A549 (cell line): ENCODE measurements around the gene SYCP2. TPM values are rescaled to one million over a fixed set of nuclear protein-coding genes. Genes with fewer than 3 reads are reported as not detected.

Source experiments
- ATAC-seq, 2 experiments: fragments of 200-7000 bp in 1 of 2; fragments of >200 bp in 1 of 2; cut with Nextera tagmentation in 1 of 2; cut with Tn5 transposase in 1 of 2; 3 replicates each; pipeline versions ENCODE4 v1.8.0 to v1.9.1; 2018 to 2020; ENCODE audit warnings: mild to moderate bottlenecking in 1 of 2, moderate library complexity in 1 of 2
- CTCF ChIA-PET: fragments of 300-600 bp; sonication (Branson Sonifier 250); formaldehyde crosslinking; extraction: SDS; loops from one replicate; lab custom pipeline; 2021; ENCODE audit warnings: antibody characterized with exemption, inconsistent platforms; lab: Yijun Ruan, JAX
- POLR2A ChIA-PET: fragments of 350-600 bp; formaldehyde crosslinking; extraction: SDS; loops from one replicate; lab custom pipeline; 2021; ENCODE audit warnings: antibody characterized with exemption, inconsistent platforms; lab: Yijun Ruan, JAX
- DNase-seq, 2 experiments: peaks; one replicate each; pipeline versions ENCODE4 v3.0.0 to v3.0.0-alpha.2; 2011 to 2016; ENCODE audit warnings: low read depth in 1 of 2, low spot score in 1 of 2
- FAIRE-seq: peaks from 2 replicates; lab custom pipeline; 2011; peaks lifted over from hg19 to GRCh38; lab: Jason Lieb, UNC
- H3K27ac ChIP-seq, 2 experiments: fragments of >200 bp; sonication (Bioruptor Twin); formaldehyde crosslinking; 3 replicates each; pipeline ENCODE4 v1.5.1; 2016 to 2017
- H3K4me1 ChIP-seq: fragments of >200 bp; sonication (Bioruptor Twin); formaldehyde crosslinking; 3 replicates; pipeline ENCODE4 v1.6.1; 2016
- H3K4me2 ChIP-seq: fragments of >200 bp; sonication (Bioruptor Twin); formaldehyde crosslinking; 3 replicates; pipeline ENCODE4 v1.6.1; 2016
- H3K4me3 ChIP-seq: fragments of >200 bp; sonication (Bioruptor Twin); formaldehyde crosslinking; 3 replicates; pipeline ENCODE4 v1.5.1; 2016
- H3K9me3 ChIP-seq: fragments of >200 bp; sonication (Bioruptor Twin); formaldehyde crosslinking; 3 replicates; pipeline ENCODE4 v1.6.1; 2016
- ATOH8 ChIP-seq: fragments of 250-450 bp; sonication (Bioruptor Pico); IDR thresholded peaks from 2 replicates; pipeline ENCODE4 v1.5.0; 2020; ENCODE audit warnings: low read depth, mild to moderate bottlenecking, moderate library complexity
- BHLHE40 ChIP-seq: IDR thresholded peaks from 2 replicates; pipeline ENCODE4 v1.6.1; 2012; ENCODE audit warnings: low read depth, low read length, inconsistent platforms
- E2F6 ChIP-seq: IDR thresholded peaks from 2 replicates; pipeline ENCODE4 v1.6.1; 2012; ENCODE audit warnings: low read depth, borderline replicate concordance
- ELK1 ChIP-seq: fragments of 150-350 bp; IDR thresholded peaks from 2 replicates; pipeline ENCODE4 v1.6.1; 2014; ENCODE audit warnings: low read depth, mild to moderate bottlenecking, low read length
- HDAC2 ChIP-seq: fragments of 200-600 bp; sonication (generic); IDR thresholded peaks from 2 replicates; pipeline ENCODE4 v1.6.1; 2016
- HEYL ChIP-seq: fragments of 250-450 bp; sonication (Bioruptor Pico); IDR thresholded peaks from 2 replicates; pipeline ENCODE4 v1.8.0; 2021; ENCODE audit warnings: mild to moderate bottlenecking, moderate library complexity
- HMGXB4 ChIP-seq: fragments of 250-450 bp; sonication (Bioruptor Pico); IDR thresholded peaks from 2 replicates; pipeline ENCODE4 v1.5.0; 2021; ENCODE audit warnings: mild to moderate bottlenecking, moderate library complexity, borderline replicate concordance
- HOXB13 ChIP-seq: fragments of 250-450 bp; sonication (Bioruptor Pico); IDR thresholded peaks from 2 replicates; pipeline ENCODE4 v1.5.0; 2020; ENCODE audit warnings: low read depth, mild to moderate bottlenecking, moderate library complexity
- HOXB5 ChIP-seq: fragments of 250-450 bp; sonication (Bioruptor Pico); IDR thresholded peaks from 2 replicates; pipeline ENCODE4 v1.5.0; 2020; ENCODE audit warnings: mild to moderate bottlenecking, moderate library complexity
- JUN ChIP-seq, 2 experiments: fragments of >200 bp; sonication (Bioruptor Twin); formaldehyde crosslinking; IDR thresholded peaks; 2 replicates in 1 of 2; 3 replicates in 1 of 2; pipeline ENCODE4 v1.6.1; 2016 to 2017
- JUNB ChIP-seq: fragments of >200 bp; sonication (Bioruptor Twin); formaldehyde crosslinking; IDR thresholded peaks from 2 replicates; pipeline ENCODE4 v1.6.1; 2016
- MAX ChIP-seq: IDR thresholded peaks from 2 replicates; pipeline ENCODE4 v1.6.1; 2012
- POLR2A ChIP-seq: IDR thresholded peaks from 2 replicates; pipeline ENCODE4 v1.6.1; 2012; ENCODE audit warnings: mild to moderate bottlenecking, low read length
- REST ChIP-seq: fragments of 200-600 bp; sonication (generic); IDR thresholded peaks from 2 replicates; pipeline ENCODE4 v1.6.1; 2016; ENCODE audit warnings: antibody characterized with exemption, mild to moderate bottlenecking, moderate library complexity
- TP53 ChIP-seq: fragments of 250-450 bp; sonication (Bioruptor Pico); IDR thresholded peaks from 2 replicates; pipeline ENCODE4 v1.5.0; 2021; ENCODE audit warnings: mild to moderate bottlenecking, moderate library complexity
- WGBS: methylation state at CpG from one replicate; pipeline ENCODE4 v1.1.6; 2017; ENCODE audit errors: missing lambda C conversion rate; 5-methylcytosine and 5-hydroxymethylcytosine counted together
- polyA plus RNA-seq, 4 experiments: library from polyadenylated mRNA; depleted of rRNA in 3 of 4; stranded (reverse); fragments of >200 nt; fragmentation: RNase III in 1 of 4; extraction: RNeasy Plus Mini Kit Qiagen cat#74134 plus additional on column Dnase treatment in 1 of 4; gene quantifications; 2 replicates in 3 of 4; 3 replicates in 1 of 4; pipeline ENCODE4 v1.2.3, GENCODE V29; 2011 to 2017

SYCP2 gene
- polyA plus RNA-seq, 2 of the 4 experiments (the other 2 are of a cell fraction) = 0.52 to 2.1 TPM

- TF ChIP-seq POLR2A = no peak
- TF ChIP-seq BHLHE40 = no peak
Observed at GRCh38 chr20:59832406-59833363, 100.8 kb downstream of the SYCP2 start (continued).

- H3K4me2 ChIP-seq = no peak overlapping the region
- no peaks in the 10 kb centered on the region for H3K9me3 ChIP-seq
- 60% methylated on average over 1 of the region's 3 CpGs for WGBS
- ChIA-PET CTCF (interaction anchor here (0.9 to 1.7 kb wide), 4 partner anchors 16 to 50 kb away, joined by 3 to 4 read pairs (median 4); no protein-coding TSS in a partner anchor), POLR2A (no interaction called here)
- no peak overlapping the region for H3K4me3 ChIP-seq
- TF ChIP-seq TP53 = no peak
- no peak for TF ChIP-seq POLR2A
- no peak for TF ChIP-seq HOXB5 (CRISPR knock-in tag)
- TF ChIP-seq BHLHE40 = no peak
- no peak for TF ChIP-seq HMGXB4 (CRISPR knock-in tag)
- no peak for TF ChIP-seq MAX
- no peak for TF ChIP-seq HDAC2
- no peak for TF ChIP-seq JUN (IDR thresholded peaks at IDR 0.05)
- no peak for TF ChIP-seq ELK1
- no peak for TF ChIP-seq HEYL
- no peak for TF ChIP-seq E2F6
- no peak for TF ChIP-seq JUNB
- no peak for TF ChIP-seq ATOH8 (CRISPR knock-in tag)
- no peak for TF ChIP-seq HOXB13
- TF ChIP-seq REST = no peak
- no peak overlapping the region for H3K27ac ChIP-seq
- H3K4me1 ChIP-seq = no peaks in the 10 kb centered on the region
- no peak for DNase-seq
- no peak for FAIRE-seq
- ATAC-seq = no peak
Observed at GRCh38 chr20:59831916-59832270, 101.5 kb downstream of the SYCP2 start.
